Progenitor cell of endocrine pancreas (in vitro differentiated cells): Measurements from ENCODE around the gene RBFOX2. TPM values are rescaled to one million over a fixed set of nuclear protein-coding genes. Genes with fewer than 3 reads are reported as not detected.

Experiments
- DNase-seq: peaks from one replicate; pipeline ENCODE4 v3.0.0; 2021; ENCODE audit warnings: low spot score; ENCODE audit not compliant: unreplicated experiment
- H3K27ac Mint-ChIP-seq: 2 replicates; pipeline ENCODE4 v1.8.0; 2021; ENCODE audit warnings: mild to moderate bottlenecking, moderate library complexity, mixed read lengths
- H3K27me3 Mint-ChIP-seq: 2 replicates; pipeline ENCODE4 v1.8.0; 2021; ENCODE audit warnings: mixed read lengths
- H3K36me3 Mint-ChIP-seq: 2 replicates; pipeline ENCODE4 v1.8.0; 2022; ENCODE audit warnings: mixed read lengths; ENCODE audit not compliant: insufficient read depth
- H3K4me1 Mint-ChIP-seq: 2 replicates; pipeline ENCODE4 v1.8.0; 2021; ENCODE audit warnings: low read depth, mixed read lengths
- H3K4me3 Mint-ChIP-seq: 2 replicates; pipeline ENCODE4 v1.8.0; 2021; ENCODE audit warnings: low read depth, mild to moderate bottlenecking, moderate library complexity, mixed read lengths
- H3K9me3 Mint-ChIP-seq: 2 replicates; pipeline ENCODE4 v1.8.0; 2021; ENCODE audit warnings: low read depth, mixed read lengths
- total RNA-seq: library from RNA; stranded (reverse); gene quantifications from 2 replicates; pipeline ENCODE4 v1.2.1, GENCODE V29; 2021
- TF ChIP-seq, protein P1 (sequence below): fragments of 200-600 bp; sonication (generic); IDR thresholded peaks from one replicate; pipeline ENCODE4 v1.5.0; 2021; ENCODE audit warnings: antibody characterized with exemption, mild to moderate bottlenecking; ENCODE audit not compliant: unreplicated experiment

RBFOX2 gene
- total RNA-seq, 1 donor from 2014 or later: 140 TPM

DNA sequence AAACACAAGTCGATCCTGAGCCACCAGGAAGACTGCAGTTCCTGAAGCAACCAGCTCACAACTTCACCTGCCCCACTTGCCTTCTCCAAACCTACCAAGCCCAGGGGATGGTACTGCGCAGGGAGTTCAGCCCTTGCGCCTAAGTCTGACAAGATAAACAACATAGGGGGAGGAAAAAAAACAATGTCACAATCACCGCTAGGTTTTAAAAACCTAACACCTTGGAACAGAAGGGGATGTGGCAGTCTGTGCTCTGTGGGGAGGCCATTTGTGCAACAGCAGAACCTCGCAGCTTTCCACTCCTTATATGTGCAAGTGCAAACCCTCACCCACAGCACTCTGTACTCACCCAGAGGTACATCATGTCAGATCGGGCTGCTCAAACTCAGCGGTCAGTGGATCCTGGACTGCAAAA, 134.2 kb downstream of the RBFOX2 start:
- DNase-seq: no peak
- Mint-ChIP-seq H3K4me3 (no peak overlapping the region), H3K27ac (peak overlapping the region; percentile 56), H3K4me1 (peaks cover 26% of the 10 kb centered on the region), H3K27me3 (no peaks in the 10 kb centered on the region), H3K36me3 (peaks cover 5% of the 10 kb centered on the region), H3K9me3 (no peaks in the 10 kb centered on the region)
- TF ChIP-seq, protein P1, sequence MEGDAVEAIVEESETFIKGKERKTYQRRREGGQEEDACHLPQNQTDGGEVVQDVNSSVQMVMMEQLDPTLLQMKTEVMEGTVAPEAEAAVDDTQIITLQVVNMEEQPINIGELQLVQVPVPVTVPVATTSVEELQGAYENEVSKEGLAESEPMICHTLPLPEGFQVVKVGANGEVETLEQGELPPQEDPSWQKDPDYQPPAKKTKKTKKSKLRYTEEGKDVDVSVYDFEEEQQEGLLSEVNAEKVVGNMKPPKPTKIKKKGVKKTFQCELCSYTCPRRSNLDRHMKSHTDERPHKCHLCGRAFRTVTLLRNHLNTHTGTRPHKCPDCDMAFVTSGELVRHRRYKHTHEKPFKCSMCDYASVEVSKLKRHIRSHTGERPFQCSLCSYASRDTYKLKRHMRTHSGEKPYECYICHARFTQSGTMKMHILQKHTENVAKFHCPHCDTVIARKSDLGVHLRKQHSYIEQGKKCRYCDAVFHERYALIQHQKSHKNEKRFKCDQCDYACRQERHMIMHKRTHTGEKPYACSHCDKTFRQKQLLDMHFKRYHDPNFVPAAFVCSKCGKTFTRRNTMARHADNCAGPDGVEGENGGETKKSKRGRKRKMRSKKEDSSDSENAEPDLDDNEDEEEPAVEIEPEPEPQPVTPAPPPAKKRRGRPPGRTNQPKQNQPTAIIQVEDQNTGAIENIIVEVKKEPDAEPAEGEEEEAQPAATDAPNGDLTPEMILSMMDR: no peak

DNA sequence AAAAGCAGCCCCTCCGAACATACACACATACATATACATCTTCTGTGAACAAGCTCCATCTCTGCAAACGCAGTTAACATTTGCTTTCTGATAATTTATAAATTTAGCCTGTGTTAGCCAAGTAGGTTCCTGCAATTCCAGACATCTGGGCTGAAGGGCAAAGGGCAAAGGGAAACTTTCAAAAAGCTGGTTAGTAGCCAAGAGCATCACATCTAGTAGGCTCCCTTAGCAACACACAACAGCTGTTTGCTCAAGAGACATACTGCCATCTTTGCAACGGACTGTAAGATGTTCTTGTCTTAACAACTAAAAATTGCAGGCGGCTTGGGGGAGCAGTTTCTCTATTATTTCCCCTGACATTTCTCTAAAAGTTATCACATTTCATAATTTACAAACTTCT, 134.9 kb downstream of the RBFOX2 start:
- Mint-ChIP-seq H3K36me3 (peaks cover 7% of the 10 kb centered on the region), H3K9me3 (no peaks in the 10 kb centered on the region), H3K4me1 (peaks cover 29% of the 10 kb centered on the region), H3K4me3 (no peak overlapping the region), H3K27me3 (no peaks in the 10 kb centered on the region), H3K27ac (no peak overlapping the region)
- no peak for DNase-seq
- TF ChIP-seq, protein P1: no peak

DNA sequence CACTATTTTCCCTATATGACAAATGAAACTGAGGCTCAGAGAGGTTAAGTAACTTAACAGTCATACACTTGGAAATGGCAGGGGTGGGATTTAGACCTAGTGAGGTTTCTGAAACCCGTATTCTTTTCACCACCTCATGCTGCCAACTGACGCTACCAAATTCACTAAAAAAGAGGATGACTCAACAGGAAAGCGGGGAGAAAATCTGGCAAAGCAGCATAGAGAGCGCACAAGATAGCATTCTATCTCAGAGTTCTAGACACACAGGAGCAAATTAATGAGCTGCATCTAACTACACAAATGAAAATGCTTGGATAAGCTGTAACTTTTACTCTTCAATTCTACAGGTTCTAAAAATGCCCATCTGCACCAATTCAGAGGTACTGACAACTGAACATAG, 136.4 kb downstream of the RBFOX2 start:
- Mint-ChIP-seq H3K27me3 (no peaks in the 10 kb centered on the region), H3K27ac (no peak overlapping the region), H3K36me3 (peaks cover 5% of the 10 kb centered on the region), H3K9me3 (no peaks in the 10 kb centered on the region), H3K4me3 (no peak overlapping the region), H3K4me1 (peaks cover 39% of the 10 kb centered on the region)
- no peak for DNase-seq
- TF ChIP-seq, protein P1: no peak

DNA sequence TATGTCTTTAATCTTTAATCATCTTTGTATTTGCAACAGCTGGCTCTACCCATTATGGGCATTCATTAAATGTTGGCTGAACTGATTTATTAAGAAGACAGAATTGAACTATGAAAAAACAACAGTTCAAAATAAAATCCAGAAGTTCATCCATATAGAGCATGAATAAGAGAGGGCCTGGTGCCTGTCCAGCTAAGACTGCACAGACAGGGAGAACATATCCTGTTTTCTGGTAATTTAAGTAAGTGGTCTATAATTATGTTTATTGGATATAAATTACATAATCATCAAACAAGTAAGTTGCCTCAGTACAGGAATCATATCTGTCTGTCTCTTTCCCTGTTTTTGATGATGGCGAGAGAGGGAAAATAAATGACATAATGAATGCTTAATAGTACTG, 137.2 kb downstream of the RBFOX2 start:
- Mint-ChIP-seq H3K4me1 (peaks cover 38% of the 10 kb centered on the region), H3K4me3 (no peak overlapping the region), H3K9me3 (no peaks in the 10 kb centered on the region), H3K27me3 (no peaks in the 10 kb centered on the region), H3K36me3 (peaks cover 3% of the 10 kb centered on the region), H3K27ac (no peak overlapping the region)
- DNase-seq: no peak
- TF ChIP-seq, protein P1: no peak

DNA sequence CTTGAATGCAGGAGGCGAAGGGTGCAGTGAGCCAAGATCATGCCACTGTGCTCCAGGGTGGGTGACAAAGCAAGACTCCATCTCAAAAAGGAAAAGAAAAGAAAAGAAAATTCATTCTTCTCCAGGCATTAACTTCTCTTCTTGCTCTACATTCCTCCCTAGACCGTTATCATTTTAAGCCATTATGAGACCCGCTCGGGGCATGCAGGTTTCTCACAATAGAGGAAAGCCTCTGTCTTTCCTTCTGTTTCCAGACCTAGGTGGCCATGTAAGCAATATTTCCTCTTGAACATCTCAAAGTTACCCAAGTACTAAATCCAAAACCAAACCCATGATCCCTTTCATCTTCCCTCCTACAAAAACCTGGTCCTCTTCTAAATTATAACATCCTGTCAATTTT, 139.6 kb downstream of the RBFOX2 start:
- H3K27ac Mint-ChIP-seq: no peak overlapping the region
- H3K27me3 Mint-ChIP-seq: no peaks in the 10 kb centered on the region
- peaks cover 3% of the 10 kb centered on the region for H3K36me3 Mint-ChIP-seq
- H3K4me3 Mint-ChIP-seq: no peak overlapping the region
- peaks cover 24% of the 10 kb centered on the region for H3K4me1 Mint-ChIP-seq
- DNase-seq: no peak
- TF ChIP-seq, protein P1: no peak
- no peaks in the 10 kb centered on the region for H3K9me3 Mint-ChIP-seq
